Skin of body (tissue), 2 donors: ENCODE data around the gene DRGX. TPM values are rescaled to one million over a fixed set of nuclear protein-coding genes. Genes with fewer than 3 reads are reported as not detected.

Source experiments
- DNase-seq: peaks from one replicate; lab custom pipeline; 2025; lab: John Stamatoyannopoulos, UW
- total RNA-seq: library from RNA; depleted of rRNA; stranded (reverse); fragments of >200 nt; gene quantifications from one replicate; pipeline ENCODE4 v1.2.3, GENCODE V29; 2014

Gene DRGX
- total RNA-seq, 1 donor from 2014 or later: 0.20 TPM

DNA sequence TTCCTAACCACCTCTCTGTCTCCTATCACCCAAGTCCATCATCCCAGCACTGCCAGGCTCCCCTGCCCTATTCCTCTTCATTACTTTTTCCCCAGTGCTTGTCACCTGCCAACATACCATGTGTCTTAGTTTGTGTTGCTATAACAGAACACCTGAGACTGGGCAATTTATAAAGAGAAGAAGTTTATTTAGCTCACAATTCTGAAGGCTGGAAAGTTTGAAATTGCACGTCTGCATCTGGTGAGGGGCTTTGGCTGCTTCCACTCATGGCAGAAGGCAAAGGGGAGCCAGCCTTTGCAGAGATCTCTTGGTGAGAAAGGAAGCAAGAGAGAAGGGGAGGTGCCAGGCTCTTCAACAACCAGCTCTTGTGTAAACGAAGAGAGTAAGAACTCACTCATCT, 47.3 kb downstream of the DRGX start:
- DNase-seq: no peak

DNA sequence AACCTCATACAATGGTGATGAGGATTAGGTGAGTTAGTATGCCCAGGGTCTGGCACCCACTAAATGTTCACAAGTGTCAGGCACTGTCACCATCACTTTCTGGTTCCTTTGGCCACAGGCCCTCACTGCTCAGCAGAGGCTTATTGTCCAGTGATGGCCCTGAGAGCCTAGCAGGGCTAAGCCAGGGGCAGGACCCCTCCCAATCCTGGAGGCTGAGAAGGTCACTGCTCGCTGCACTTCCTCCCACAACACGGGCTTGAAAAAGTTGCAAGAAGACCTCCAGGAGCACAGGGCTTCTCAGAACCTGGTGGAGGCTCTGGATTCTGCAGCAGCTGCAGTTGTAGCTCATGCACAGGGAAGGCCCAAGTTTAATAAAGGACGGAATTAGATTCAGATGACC, 48.1 kb downstream of the DRGX start:
- DNase-seq: no peak

DNA sequence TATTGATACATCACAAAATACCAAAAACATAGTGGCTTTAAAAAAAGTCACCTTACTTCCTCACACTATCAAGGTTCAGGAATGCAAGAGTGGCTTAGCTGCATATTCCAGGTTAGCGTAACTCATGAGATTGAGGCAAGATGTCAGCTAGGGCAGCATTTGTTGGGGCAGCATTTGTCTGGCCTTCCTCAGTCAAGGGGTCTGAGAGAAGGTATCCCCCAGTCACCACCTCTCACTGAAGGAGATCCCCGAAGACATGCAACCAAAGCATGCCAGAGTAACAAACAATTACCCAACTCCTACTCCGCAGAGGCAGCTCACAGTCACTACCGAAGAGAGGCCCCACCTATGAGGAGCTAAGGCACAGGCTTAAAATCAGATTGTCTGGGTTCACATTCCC, 48.5 kb downstream of the DRGX start:
- DNase-seq: no peak

DNA sequence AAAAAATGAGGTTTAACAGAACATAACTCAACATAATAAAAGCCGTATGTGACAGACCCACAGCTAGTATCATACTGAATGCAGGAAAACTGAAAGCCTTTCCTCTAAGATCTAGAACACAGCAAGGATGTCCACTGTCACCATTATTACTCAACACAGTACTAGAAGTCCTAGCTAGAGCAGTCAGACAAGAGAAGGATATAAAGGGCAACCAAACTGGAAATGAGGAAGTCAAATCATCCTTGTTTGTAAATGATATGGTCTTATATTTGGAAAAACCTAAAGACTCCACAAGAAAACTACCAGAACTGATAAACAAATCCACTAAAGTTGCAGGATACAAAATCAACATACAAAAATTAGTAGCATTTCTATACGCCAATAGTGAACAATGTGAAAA, 51.0 kb downstream of the DRGX start:
- no peak for DNase-seq

DNA sequence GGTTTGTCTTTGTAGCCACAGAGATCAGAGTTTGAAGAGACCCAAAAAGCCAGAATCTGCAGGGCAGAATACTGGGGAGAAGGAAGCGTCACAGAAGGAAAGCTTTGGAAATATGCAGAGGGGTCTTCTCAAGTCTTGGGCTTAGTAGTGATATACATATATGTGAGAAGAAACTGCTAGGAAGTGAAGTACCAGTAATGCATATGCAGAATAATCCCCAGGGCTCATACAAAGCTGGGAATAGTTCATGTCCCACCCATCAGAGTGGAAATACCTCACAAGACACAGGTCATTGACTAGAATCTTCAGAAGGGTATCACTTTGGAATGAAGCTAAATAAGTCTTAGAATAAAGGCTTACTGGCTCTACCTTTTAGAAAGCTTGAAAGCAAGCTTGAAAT, 57.3 kb downstream of the DRGX start:
- no peak for DNase-seq

DNA sequence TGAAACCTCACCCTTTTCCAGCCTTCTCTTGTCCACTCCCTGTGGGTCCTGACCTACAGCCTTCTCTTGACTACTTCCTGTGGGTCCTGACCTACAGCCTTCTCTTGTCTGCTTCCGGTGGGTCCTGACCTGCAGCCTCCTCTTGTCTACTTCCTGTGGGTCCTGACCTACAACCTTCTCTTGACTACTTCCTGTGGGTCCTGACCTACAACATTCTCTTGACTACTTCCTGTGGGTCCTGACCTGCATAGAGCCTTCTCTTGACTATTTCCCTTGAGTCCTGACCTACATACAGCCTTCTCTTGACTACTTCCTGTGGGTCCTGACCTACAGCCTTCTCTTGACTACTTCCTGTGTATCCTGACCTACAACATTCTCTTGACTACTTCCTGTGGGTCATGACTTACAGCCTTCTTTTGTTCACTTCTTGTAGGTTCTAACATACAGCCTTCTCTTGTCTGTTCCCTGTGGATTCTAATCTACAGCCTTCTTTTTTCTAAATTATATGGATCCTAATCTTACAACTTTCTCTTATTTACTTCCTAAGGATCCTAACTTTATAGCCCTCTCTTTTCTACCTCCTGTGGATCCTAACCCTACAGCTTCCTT, 60.4 kb downstream of the DRGX start:
- DNase-seq: no peak

DNA sequence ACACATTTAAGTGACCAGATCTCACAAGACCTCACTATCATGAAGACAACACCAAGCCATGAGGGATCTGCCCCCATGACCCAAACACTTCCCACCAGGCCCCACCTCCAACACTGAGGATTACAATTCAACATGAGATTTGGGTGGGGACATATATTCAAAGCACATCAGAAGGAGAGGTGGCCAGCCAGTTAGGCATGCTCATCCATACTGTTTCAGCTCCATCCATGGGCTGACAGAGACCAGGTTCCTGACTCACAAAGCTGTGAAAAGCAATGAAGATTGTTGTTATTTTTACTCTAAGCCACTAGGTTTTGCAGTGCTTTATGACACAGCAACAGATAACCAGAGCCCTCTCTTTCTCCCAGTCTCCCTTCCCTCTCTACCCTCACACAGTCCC, 60.9 kb downstream of the DRGX start:
- DNase-seq: no peak

DNA sequence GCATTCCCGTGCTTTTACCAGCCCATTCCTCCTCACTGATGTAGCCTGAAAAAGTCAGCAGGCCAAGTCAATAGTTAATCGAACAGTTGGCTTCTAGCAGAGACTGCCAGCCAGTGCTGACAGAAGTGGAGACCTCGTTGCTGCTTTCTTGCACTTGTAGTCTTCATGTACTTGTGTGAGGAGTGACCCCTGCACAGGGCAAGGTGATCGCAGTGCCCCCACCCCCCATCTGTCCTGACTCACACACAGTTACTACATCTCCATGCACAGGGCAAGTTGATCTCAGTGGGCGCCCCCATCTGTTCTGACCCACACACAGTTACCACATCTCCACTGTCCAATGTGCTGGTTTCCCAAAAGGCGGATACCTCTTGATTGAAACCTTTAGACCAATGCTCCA, 62.7 kb downstream of the DRGX start:
- DNase-seq: no peak

DNA sequence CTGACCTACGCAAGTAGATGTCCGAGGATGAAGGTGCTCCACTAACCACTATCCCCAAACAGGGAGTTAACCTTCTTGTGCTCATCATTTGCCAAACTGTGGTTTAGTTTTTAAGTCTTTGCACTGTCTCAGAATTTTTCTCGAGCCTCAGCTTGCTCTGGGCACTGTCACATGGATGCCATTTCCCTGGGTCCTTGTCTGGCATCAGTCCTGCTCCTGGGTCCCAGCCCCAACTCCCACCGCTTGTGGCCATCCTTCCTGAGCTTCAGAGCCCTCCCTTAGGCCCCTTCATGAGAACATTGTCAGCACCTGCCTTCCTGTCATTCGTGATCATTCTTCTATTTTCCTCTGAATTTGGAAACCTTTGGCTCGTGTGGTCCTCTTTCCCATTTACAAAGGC, 63.1 kb downstream of the DRGX start:
- DNase-seq: no peak

DNA sequence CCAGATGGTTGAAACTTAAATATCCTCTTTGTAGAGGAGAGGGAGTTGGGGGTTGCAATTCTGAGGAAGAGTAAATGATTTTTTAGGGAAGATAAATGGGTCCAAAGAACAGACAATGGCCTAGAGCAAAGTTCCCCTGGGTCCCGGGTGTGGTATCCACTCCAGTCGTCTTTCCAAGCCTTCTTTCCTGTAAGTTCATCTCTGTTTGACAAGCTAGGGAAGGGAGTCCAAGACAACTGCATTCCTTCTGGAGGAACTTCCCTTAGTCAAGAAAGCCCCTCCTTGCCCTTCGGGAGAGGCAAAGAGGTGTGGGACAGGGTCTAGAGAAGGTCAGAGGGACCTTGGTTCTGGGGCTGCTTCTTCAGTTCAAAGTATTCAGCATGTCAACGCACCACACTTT, 63.6 kb downstream of the DRGX start:
- no peak for DNase-seq

DNA sequence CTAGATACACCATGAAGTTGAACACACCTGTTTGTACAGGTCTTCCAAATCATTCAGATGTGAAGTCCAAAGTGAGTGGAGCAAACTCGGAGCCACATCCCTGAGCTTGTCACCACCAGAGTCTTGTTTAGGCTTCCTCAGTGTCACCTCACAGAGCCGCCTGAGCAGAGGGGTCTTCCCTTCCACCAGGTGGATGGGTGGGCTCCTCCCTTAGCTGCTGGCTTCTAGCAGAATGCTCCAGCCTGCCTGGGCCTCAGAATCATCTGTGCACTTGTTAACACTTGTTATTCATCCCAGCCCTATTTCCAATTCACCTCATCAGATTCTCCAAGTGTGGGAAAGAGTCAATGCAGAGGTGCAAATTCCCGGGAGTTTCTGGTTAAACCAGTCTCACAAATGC, 64.5 kb downstream of the DRGX start:
- no peak for DNase-seq

DNA sequence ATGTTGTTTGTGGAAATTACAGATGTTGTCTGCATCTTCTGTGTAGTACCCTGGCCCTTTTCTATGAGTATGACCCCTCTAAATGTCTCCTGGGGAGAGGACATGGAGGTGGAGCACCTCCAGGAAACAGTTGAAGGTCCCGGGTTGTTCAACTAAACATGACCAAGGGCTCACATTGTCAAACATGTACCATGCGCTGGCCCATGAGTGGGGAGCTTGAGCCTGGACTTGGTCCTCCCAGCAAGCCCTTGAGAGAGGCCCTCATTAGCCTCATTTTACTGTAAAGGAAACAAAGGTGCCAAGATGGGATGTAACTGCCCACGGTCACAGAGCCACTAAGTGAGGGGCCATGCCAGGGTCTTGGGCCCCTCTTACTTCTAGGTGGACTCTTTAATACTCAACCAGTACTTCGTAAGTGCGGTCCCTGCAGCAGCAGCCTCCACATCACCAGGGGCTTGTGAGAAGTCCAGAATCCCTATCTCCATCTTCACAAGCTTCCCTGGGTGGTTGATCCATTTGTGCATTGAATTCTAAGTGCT, 65.7 kb downstream of the DRGX start:
- DNase-seq: no peak

DNA sequence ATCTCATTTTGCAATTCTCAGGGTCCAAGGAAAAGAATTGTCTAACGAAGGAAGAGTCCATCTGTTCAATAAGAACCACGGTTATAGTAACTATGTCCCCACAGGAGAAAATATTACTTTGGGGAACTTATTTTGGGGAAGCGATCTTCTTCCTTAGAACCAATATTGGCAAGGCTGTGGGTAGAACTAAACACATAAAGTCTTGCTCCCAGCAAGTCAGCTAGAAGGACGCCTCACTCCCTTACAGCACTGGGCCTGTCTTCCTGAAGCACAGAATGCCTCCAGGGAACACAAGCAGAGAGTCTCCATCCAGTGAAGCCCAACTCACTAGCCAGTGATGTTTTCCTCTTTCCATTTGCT, 66.8 kb downstream of the DRGX start:
- no peak for DNase-seq

DNA sequence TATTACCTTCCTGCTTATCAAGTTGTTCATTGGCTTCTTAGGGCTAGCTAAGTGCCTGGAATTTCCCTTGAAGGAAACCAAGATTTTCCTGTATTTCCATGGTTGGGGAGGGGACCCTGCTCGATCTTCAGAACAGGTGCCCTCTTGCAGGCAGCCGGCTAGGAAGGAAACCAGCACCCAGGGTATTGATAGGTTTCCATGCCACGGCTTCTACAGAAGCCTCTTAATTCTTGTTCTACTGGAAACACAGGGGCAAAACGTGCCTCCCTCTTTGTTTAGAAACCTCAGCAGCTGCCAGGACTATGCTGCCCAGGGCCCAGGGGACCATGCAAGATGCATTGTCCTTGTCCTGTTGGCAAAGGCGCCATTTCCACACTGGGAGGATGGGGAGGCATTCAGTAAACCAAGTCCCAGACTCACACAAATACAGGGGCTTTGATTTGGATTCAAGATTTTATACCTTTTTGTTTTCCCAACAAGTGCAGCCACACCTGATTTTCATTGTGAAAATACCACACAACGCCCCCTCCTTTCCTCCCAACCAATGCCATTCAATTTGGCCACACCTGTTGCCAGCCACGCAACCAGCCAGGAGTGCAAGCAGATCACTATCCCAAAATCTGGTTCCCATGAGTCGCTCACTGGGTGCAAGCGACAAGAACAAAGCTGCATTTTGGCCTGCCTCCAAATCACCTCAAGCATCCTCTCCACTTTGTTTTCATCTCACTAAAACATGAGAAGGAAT, 67.3 kb downstream of the DRGX start:
- no peak for DNase-seq

DNA sequence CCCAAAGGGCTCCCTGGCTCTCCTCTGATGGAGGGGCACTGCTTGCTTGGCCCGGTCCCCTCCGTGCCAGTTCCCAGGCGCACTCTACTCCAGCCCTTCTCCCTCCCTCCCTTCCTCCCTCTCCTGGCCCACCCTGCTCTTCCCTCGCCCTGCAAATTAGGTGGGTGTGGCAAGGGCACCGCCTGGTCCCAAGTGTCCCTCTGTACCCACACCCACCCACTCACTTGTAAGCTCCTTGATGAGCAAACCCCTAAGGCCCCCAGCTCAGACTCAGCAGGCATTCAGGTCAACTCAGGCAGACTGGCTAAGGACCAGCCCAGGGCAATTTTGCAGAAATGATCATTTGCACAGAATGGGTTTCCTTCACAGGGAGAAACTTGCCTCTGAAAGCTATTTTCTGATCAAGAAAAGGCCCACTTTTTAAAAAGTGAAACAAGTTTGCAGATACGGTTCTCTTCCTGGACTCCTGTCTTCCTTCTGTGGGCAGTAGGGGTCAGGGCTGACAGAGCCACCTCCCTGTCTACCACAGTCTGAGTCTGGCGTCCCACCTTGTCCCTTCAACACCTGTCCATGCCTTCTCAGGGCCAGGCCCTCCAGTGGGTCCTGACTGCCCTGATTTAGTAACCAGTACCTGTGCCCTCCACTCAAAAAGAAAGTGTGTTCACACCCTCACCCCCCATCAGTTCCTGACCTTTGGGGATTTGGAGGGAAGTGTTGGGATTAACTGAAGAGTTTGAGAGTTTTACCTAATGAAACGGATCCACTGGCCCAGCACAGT, 68.7 kb downstream of the DRGX start:
- DNase-seq: no peak

DNA sequence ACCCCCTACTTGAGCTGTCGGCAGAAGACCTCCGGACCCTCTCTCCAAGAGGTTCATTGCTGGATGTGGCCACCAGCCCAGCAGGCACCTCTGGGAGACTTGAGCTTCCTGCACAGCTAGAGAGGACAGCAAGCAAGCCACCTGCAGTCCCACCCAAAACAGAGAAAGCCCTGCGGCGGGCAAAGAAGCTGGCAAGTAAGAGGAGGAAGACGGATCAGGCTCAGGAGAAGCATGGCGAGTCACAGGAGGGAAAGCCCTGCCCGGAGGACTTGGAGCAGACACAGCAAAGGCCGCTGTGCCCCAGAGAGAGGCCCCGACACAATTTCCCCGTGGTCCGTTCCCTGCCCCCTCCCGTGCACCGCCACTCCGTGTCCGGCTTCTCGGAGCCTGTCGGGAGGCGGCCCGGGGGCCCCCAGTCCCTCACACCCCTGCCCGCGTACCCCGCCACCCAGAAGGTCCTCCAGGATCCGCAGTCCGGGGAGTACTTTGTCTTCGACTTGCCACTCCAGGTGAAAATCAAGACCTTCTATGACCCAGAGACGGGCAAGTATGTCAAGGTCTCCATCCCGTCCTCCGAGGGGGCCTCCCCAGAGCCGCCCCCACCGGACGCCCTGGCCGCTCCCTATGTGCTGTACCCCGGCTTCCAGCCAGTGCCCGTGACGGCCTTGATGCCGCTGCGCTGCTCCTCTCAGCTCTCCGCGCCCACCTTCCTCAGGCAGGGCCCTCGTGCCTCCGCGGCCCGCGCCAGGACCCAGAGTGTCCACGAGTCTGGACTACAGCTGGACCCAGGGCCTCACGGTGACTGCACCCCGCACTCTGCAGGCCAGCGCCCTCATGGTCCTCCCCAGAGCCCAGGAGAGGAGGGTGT, 69.7 kb downstream of the DRGX start:
- no peak for DNase-seq

DNA sequence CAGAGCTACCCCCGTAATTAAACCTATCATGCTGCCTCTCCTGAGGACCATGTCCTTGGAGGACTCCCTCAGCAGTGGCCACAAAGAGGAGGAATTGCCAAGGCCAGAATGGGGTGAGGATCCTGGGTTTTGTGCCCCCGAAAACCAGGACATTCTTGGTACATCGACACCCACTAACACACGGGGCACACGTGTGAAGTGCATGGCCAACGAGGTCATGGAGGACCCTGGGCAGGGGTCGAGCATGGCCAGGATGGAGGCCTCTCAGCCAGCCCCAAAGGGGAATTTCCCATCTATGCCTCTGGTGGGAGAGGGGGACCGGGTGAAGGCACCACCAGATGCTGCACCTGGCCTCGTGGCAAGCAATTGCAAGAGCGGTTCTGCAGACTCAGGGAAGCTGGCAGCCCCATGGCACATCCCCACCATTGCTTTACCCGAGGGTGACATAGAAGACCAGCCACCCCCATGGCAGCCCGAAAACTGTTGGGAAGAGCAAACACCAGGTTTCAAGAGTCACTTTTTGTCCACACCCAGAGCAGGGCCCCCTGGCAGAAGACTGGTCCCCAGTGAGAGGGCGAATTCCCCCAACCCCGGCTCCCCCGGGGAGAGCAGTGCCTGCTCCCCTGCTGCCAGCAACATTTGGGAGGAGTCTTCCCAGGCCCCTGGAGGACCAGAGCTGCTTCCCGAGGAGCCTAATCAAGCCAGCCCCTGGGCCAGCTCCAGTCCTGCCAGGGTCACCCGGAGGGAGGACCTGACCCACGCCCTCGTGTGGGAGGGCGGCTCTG, 70.6 kb downstream of the DRGX start:
- DNase-seq: no peak

DNA sequence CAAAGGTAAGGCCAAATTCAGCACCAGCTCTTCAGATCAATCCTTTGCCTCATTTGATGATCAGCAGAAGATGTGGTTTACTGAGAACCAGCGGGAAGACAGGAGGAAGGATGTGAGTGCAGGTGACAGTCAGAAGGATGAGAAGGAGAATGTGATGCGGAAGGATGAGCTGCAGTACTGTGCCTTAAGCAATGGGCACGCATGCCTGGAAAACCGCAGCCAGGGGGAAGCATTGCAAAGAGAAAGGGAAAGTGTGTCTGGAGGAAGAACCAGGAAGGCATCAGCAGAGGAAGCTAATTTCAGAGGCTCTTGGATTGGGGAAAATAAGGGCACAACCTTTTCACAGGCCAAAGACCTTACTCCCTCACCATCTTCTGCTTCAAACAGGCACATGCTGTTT, 71.2 kb downstream of the DRGX start:
- DNase-seq: no peak

DNA sequence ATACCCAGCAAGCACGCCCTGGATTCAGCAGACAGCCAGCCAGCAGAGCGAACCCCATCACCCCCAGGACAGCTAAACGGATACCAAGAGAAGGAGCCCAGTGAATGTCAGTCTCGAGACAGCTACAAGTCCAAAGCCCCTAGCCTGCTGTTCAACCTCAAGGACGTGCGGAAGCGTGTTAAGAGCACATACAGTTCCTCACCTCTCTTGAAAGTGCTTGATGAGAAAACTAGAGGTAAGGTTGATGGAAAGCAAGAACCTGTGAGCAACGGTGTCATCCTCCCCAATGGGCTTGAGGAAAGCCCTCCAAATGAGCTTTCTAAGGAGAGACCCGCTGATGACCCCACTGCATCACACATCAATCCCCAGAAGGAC, 72.0 kb downstream of the DRGX start:
- DNase-seq: no peak

DNA sequence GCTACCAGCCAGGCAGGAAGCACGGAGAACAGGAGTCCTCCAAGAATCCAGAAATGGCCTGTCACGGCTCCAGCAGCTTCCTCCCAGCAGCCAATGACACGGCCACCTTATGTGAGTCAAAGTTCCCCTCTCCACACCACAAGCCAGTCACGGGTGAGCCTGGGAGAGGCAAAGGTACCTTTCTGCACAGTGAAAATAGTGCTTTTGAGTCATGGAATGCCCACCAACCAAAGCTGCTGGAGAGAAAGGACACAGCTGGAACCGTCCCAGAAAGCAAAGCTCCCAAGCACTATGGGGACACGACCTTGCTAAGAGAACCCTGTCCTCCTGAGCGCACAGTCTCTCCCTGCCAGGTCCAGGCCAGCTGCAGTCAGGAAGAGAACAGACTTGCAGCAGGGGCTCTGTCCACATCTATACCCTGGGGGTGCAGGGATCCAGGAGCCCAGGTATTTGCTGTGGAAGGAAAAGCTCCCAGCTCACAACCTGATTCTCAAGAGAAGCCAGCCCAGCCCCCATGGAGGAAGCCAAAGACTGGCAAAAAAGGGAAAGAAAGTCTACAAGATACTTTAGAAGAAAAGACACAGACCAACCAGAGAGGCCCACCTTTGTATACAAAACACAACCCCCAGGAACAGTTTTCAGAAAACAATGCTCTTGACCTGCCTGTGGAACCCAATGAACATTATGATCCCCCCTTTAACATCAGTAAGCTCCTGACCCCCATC, 72.6 kb downstream of the DRGX start:
- no peak for DNase-seq
